ENCODE results near the gene ZNF606.

Gene ZNF606

DNA sequence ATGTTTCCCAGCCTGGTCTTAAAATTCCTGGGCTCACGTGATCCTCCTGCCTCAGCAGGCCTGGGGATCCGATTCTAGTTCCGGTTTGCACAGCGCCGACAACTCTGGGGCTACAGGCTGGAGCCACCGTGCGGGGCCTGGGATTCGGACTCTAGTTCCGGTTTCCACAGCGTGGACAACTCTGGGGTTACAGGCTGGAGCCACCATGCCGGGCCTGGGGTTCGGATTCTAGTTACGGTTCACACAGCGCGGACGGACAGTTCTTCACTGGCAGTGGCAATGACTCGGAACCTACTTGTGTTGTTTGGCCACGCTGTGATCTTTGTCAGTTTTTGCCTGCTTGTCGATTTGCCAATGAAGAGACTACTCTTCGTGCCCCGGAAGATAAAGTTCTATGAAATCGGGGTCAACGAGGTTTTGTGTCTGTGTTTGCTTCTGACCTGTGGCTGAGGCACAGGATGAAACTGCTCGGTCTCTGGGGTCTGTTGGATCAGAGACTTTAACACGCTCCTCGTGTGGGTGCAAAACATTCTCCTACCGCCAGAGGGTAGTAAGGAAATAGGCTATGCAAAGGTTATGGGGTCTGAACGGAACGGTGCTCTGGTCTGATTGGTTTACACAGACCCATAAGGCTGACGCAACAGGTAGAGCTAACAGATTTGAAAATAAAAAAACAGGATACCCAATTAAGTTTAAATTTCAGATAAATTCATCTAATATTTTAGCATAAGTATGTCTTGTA is 19.1 kb upstream of the ZNF606 start:
- Histone ChIP-seq H3K4me2 (ENCODE audit: low read length) (no peak overlapping the region), H3K79me2 (ENCODE audit: control insufficient read depth, low read length) (no peaks in the 10 kb centered on the region), H3K4me1 (ENCODE audit: control insufficient read depth, low read length) (no peaks in the 10 kb centered on the region), H4K20me1 (ENCODE audit: control insufficient read depth, insufficient read depth, low read depth, low read length) (no peaks in the 10 kb centered on the region), H3K36me3 (ENCODE audit: control insufficient read depth, low read length) (no peaks in the 10 kb centered on the region), H3K9me3 (ENCODE audit: control insufficient read depth, insufficient read depth, low read length) (peaks cover 42% of the 10 kb centered on the region; the same call in 1 of the 2 replicates), H3K27me3 (ENCODE audit: control insufficient read depth, low read length) (no peaks in the 10 kb centered on the region), H3K4me3 (ENCODE audit: low read length) (no peak overlapping the region), H3F3A (ENCODE audit: control insufficient read depth, insufficient read depth) (no peaks in the 10 kb centered on the region), H3K9me2 (replicated peaks; ENCODE audit: control insufficient read depth, low read length) (no peaks in the 10 kb centered on the region), H3K27ac (ENCODE audit: low read depth, low read length) (no peak overlapping the region)
- TF ChIP-seq, protein P1, sequence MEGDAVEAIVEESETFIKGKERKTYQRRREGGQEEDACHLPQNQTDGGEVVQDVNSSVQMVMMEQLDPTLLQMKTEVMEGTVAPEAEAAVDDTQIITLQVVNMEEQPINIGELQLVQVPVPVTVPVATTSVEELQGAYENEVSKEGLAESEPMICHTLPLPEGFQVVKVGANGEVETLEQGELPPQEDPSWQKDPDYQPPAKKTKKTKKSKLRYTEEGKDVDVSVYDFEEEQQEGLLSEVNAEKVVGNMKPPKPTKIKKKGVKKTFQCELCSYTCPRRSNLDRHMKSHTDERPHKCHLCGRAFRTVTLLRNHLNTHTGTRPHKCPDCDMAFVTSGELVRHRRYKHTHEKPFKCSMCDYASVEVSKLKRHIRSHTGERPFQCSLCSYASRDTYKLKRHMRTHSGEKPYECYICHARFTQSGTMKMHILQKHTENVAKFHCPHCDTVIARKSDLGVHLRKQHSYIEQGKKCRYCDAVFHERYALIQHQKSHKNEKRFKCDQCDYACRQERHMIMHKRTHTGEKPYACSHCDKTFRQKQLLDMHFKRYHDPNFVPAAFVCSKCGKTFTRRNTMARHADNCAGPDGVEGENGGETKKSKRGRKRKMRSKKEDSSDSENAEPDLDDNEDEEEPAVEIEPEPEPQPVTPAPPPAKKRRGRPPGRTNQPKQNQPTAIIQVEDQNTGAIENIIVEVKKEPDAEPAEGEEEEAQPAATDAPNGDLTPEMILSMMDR (IDR thresholded peaks at IDR 0.05; ENCODE audit: low read depth, low read length, poor library complexity, severe bottlenecking): peak; percentile 48
- no peak for TF ChIP-seq EZH2phosphoT487 (IDR thresholded peaks at IDR 0.05; ENCODE audit: borderline replicate concordance, low read length)

DNA sequence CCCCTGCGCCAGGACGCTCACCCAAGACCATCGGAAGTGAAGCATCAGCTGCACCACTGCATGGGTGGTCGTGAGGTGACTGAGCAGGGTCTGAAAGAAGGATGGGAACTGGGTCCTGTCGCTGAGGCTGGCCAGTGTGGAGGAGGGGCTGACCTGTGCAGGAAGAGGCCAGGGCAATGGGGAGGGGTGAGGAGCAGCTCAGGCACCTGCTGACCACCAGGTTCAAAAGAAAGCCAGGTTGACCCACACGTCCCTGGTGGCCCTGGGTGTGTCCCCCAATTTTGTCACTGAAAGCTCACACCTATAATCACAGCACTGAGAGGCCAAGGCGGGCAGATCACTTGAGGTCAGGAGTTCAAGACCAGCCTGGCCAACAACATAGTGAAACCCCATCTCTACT is 17.5 kb upstream of the ZNF606 start:
- H3K27me3 ChIP-seq (ENCODE audit: control insufficient read depth, low read length): no peaks in the 10 kb centered on the region
- H3K9me2 ChIP-seq (replicated peaks; ENCODE audit: control insufficient read depth, low read length): no peaks in the 10 kb centered on the region
- no peaks in the 10 kb centered on the region for H3K4me1 ChIP-seq (ENCODE audit: control insufficient read depth, low read length)
- H3K9me3 ChIP-seq (ENCODE audit: control insufficient read depth, insufficient read depth, low read length): peaks cover 34% of the 10 kb centered on the region; the same call in 1 of the 2 replicates
- no peaks in the 10 kb centered on the region for H3K79me2 ChIP-seq (ENCODE audit: control insufficient read depth, low read length)
- TF ChIP-seq, protein P1 (IDR thresholded peaks at IDR 0.05; ENCODE audit: low read depth, low read length, poor library complexity, severe bottlenecking): no peak
- TF ChIP-seq EZH2phosphoT487 (IDR thresholded peaks at IDR 0.05; ENCODE audit: borderline replicate concordance, low read length): no peak
- no peaks in the 10 kb centered on the region for H3F3A ChIP-seq (ENCODE audit: control insufficient read depth, insufficient read depth)
- no peaks in the 10 kb centered on the region for H3K36me3 ChIP-seq (ENCODE audit: control insufficient read depth, low read length)
- no peak overlapping the region for H3K4me3 ChIP-seq (ENCODE audit: low read length)
- no peak overlapping the region for H3K4me2 ChIP-seq (ENCODE audit: low read length)
- H3K27ac ChIP-seq (ENCODE audit: low read depth, low read length): no peak overlapping the region
- no peaks in the 10 kb centered on the region for H4K20me1 ChIP-seq (ENCODE audit: control insufficient read depth, insufficient read depth, low read depth, low read length)

DNA sequence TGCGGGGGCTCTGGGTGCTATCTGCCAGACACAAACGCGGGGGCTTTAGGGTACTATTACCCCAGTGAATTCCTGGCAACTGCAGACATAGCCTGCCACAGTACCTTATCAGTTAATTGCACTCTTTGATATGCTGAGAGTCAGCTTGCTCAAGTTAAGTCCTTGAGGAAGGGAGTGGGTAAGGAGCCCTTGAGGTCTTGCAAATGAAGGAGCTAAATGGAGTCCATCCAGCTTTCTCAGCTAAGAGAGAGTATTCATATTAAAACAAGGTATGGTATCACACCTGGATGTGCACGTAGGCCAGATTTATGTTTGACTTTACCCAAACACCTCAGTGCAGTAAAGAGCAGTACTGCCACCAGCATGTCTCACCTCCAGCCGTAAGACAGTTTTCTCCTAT is 11.5 kb upstream of the ZNF606 start:
- H4K20me1 ChIP-seq (ENCODE audit: control insufficient read depth, insufficient read depth, low read depth, low read length): no peaks in the 10 kb centered on the region
- no peaks in the 10 kb centered on the region for H3K9me2 ChIP-seq (replicated peaks; ENCODE audit: control insufficient read depth, low read length)
- H3K4me1 ChIP-seq (ENCODE audit: control insufficient read depth, low read length): no peaks in the 10 kb centered on the region
- H3K27me3 ChIP-seq (ENCODE audit: control insufficient read depth, low read length): no peaks in the 10 kb centered on the region
- H3K9me3 ChIP-seq (ENCODE audit: control insufficient read depth, insufficient read depth, low read length): peaks cover 26% of the 10 kb centered on the region; the same call in 1 of the 2 replicates
- H3K4me2 ChIP-seq (ENCODE audit: low read length): no peak overlapping the region
- H3K4me3 ChIP-seq (ENCODE audit: low read length): no peak overlapping the region
- TF ChIP-seq, protein P1 (IDR thresholded peaks at IDR 0.05; ENCODE audit: low read depth, low read length, poor library complexity, severe bottlenecking): no peak
- no peak for TF ChIP-seq EZH2phosphoT487 (IDR thresholded peaks at IDR 0.05; ENCODE audit: borderline replicate concordance, low read length)
- no peaks in the 10 kb centered on the region for H3F3A ChIP-seq (ENCODE audit: control insufficient read depth, insufficient read depth)
- no peaks in the 10 kb centered on the region for H3K36me3 ChIP-seq (ENCODE audit: control insufficient read depth, low read length)
- no peak overlapping the region for H3K27ac ChIP-seq (ENCODE audit: low read depth, low read length)
- no peaks in the 10 kb centered on the region for H3K79me2 ChIP-seq (ENCODE audit: control insufficient read depth, low read length)
